Endothelial cell of umbilical vein (primary cell): Measurements from ENCODE around the gene GGA3. TPM values are rescaled to one million over a fixed set of nuclear protein-coding genes. Genes with fewer than 3 reads are reported as not detected.

Experiments used
- BruUV-seq: library from RNA; stranded (reverse); fragments of 400-500 nt; replicated peaks from 2 replicates; lab custom pipeline; 2021; lab: Mats Ljungman, UMichigan
- CTCF ChIA-PET: fragments of 300-600, 350-600 bp; sonication (Branson Sonifier 250); formaldehyde crosslinking; loops from one replicate; lab custom pipeline; 2021; ENCODE audit warnings: antibody characterized with exemption, inconsistent platforms; lab: Charles Lee
- POLR2A ChIA-PET: fragments of 300-600, 350-600 bp; sonication (Branson Sonifier 250); formaldehyde crosslinking; loops from one replicate; lab custom pipeline; 2021; ENCODE audit warnings: antibody characterized with exemption, inconsistent platforms; lab: Charles Lee
- DNase-seq: peaks from one replicate; pipeline ENCODE4 v3.0.0-alpha.2; 2011; ENCODE audit warnings: low read depth, low spot score
- FAIRE-seq: peaks from 2 replicates; lab custom pipeline; 2011; peaks lifted over from hg19 to GRCh38; lab: Jason Lieb, UNC
- H2AFZ ChIP-seq: 2 replicates; pipeline ENCODE4 v1.6.0; 2012; ENCODE audit warnings: low read depth, low read length, control low read depth, inconsistent platforms
- H3K27ac ChIP-seq: 2 replicates; pipeline ENCODE4 v1.5.1; 2011; ENCODE audit warnings: low read depth, mild to moderate bottlenecking, control low read depth, low read length, moderate library complexity; ENCODE audit not compliant: insufficient read depth
- H3K27me3 ChIP-seq, 2 experiments: 2 replicates each; pipeline versions ENCODE4 v1.6.0 to v1.6.1; 2011; ENCODE audit warnings: low read length in 2 of 2, mixed read lengths in 1 of 2; ENCODE audit not compliant: control insufficient read depth in 2 of 2, insufficient read depth in 2 of 2
- H3K36me3 ChIP-seq, 2 experiments: 2 replicates in 1 of 2; 3 replicates in 1 of 2; pipeline ENCODE4 v1.5.1; 2011; ENCODE audit warnings: low read length in 2 of 2, mild to moderate bottlenecking in 1 of 2, moderate library complexity in 1 of 2; ENCODE audit not compliant: control insufficient read depth in 2 of 2, insufficient read depth in 2 of 2; ENCODE audit errors: extremely low read depth in 1 of 2
- H3K4me1 ChIP-seq: 3 replicates; pipeline ENCODE4 v1.5.1; 2011; ENCODE audit warnings: mild to moderate bottlenecking, low read length; ENCODE audit not compliant: control insufficient read depth, insufficient read depth; ENCODE audit errors: extremely low read depth
- H3K4me2 ChIP-seq: 2 replicates; pipeline ENCODE4 v1.6.1; 2011; ENCODE audit warnings: low read length, control low read depth, mixed read lengths; ENCODE audit not compliant: insufficient read depth
- H3K4me3 ChIP-seq, 3 experiments: fragments of 200-600 bp in 1 of 3; sonication (generic), shearing (Covaris generic) in 1 of 3; replicated peaks in 1 of 3; 2 replicates each; pipeline ENCODE4 v1.5.1; 2011 to 2016; ENCODE audit warnings: control low read depth in 3 of 3, low read length in 3 of 3, mild to moderate bottlenecking in 2 of 3, inconsistent platforms in 1 of 3, low read depth in 1 of 3, moderate library complexity in 1 of 3; ENCODE audit not compliant: insufficient read depth in 1 of 3
- H3K79me2 ChIP-seq: 2 replicates; pipeline ENCODE4 v1.6.0; 2012; ENCODE audit warnings: low read length, inconsistent platforms; ENCODE audit not compliant: control insufficient read depth, insufficient read depth
- H3K9ac ChIP-seq: replicated peaks from 2 replicates; pipeline ENCODE3; 2011; ENCODE audit warnings: low read length, control low read depth; ENCODE audit not compliant: insufficient read depth; ENCODE audit errors: extremely low read depth
- H3K9me1 ChIP-seq: replicated peaks from 3 replicates; pipeline ENCODE4 v1.6.0; 2011; ENCODE audit warnings: mild to moderate bottlenecking, low read length; ENCODE audit not compliant: control insufficient read depth, insufficient read depth; ENCODE audit errors: extremely low read depth
- H3K9me3 ChIP-seq: replicated peaks from 2 replicates; pipeline ENCODE4 v1.5.1; 2012; ENCODE audit warnings: low read length, inconsistent platforms; ENCODE audit not compliant: control insufficient read depth, insufficient read depth
- H4K20me1 ChIP-seq: replicated peaks from 2 replicates; pipeline ENCODE3; 2011; ENCODE audit warnings: mild to moderate bottlenecking, low read length; ENCODE audit not compliant: control insufficient read depth, insufficient read depth; ENCODE audit errors: extremely low read depth
- CTCF ChIP-seq, 2 donors: IDR thresholded peaks; 1 replicate in 1 of 2; 2 replicates in 1 of 2; pipeline ENCODE4 v1.5.1; 2011; ENCODE audit warnings: low read length in 2 of 2, mild to moderate bottlenecking in 2 of 2, moderate library complexity in 2 of 2, control low read depth in 1 of 2, inconsistent platforms in 1 of 2, low read depth in 1 of 2; ENCODE audit not compliant: insufficient read depth in 1 of 2; ENCODE audit errors: extremely low read depth in 1 of 2
- EZH2 ChIP-seq: IDR thresholded peaks from 2 replicates; pipeline ENCODE4 v1.6.1; 2012; ENCODE audit warnings: borderline replicate concordance, low read depth, mild to moderate bottlenecking, moderate library complexity, low read length, inconsistent platforms; ENCODE audit not compliant: severe bottlenecking
- FOS ChIP-seq: IDR thresholded peaks from 2 replicates; pipeline ENCODE4 v1.6.1; 2011; ENCODE audit warnings: mild to moderate bottlenecking, low read length, moderate library complexity, borderline replicate concordance; ENCODE audit not compliant: insufficient read depth
- GATA2 ChIP-seq: IDR thresholded peaks from 2 replicates; pipeline ENCODE4 v1.7.0; 2011; ENCODE audit warnings: low read depth, mild to moderate bottlenecking, moderate library complexity, mixed read lengths, low read length; ENCODE audit not compliant: insufficient read length, insufficient read depth
- JUN ChIP-seq: IDR thresholded peaks from 2 replicates; pipeline ENCODE4 v1.6.1; 2011; ENCODE audit warnings: borderline replicate concordance, low read depth; ENCODE audit not compliant: insufficient read length, insufficient read depth
- MAX ChIP-seq: IDR thresholded peaks from 2 replicates; pipeline ENCODE4 v1.6.1; 2011; ENCODE audit not compliant: insufficient read depth, insufficient read length
- MYC ChIP-seq: IDR thresholded peaks from one replicate; pipeline ENCODE4 v1.6.1; 2011; ENCODE audit warnings: mild to moderate bottlenecking, low read depth, low read length
- POLR2A ChIP-seq: IDR thresholded peaks from 2 replicates; pipeline ENCODE4 v1.6.1; 2012; ENCODE audit warnings: low read depth, mild to moderate bottlenecking, control low read depth, low read length
- POLR2AphosphoS5 ChIP-seq: IDR thresholded peaks from 2 replicates; pipeline ENCODE4 v1.6.1; 2012; ENCODE audit warnings: low read depth, mild to moderate bottlenecking, control low read depth, low read length, moderate library complexity; ENCODE audit not compliant: insufficient read depth
- dilution Hi-C: fragments of 300-500 bp; cut with MboI; formaldehyde crosslinking; loops from one replicate; pipeline ENCODE4 v1.15.0; 2019; ENCODE audit warnings: low sequenced_read_pairs; ENCODE audit not compliant: extremely low pct_ligation_motif_present
- intact Hi-C: fragments of 100-400 bp; cut with micrococcal nuclease; formaldehyde crosslinking; loops from one replicate; pipeline ENCODE4 v1.10.0; 2022
- polyA plus RNA-seq, 4 experiments: library from polyadenylated mRNA; depleted of rRNA in 3 of 4; stranded (reverse) in 3 of 4; unstranded in 1 of 4; fragments of >200 nt; gene quantifications; 2 replicates each; pipeline versions ENCODE4 v1.2.1 to v1.2.3, GENCODE V29; 2011 to 2012; ENCODE audit warnings: missing spikeins in 1 of 4
- total RNA-seq: library from RNA; stranded (reverse); gene quantifications from 2 replicates; pipeline ENCODE4 v1.2.3, GENCODE V29; 2021

The GGA3 gene
- total and polyA plus RNA-seq, 2 donors (not counting 3 experiments of a cell fraction or from before 2014, with no cell fraction given), result 41.2 to 62.9 TPM

DNA sequence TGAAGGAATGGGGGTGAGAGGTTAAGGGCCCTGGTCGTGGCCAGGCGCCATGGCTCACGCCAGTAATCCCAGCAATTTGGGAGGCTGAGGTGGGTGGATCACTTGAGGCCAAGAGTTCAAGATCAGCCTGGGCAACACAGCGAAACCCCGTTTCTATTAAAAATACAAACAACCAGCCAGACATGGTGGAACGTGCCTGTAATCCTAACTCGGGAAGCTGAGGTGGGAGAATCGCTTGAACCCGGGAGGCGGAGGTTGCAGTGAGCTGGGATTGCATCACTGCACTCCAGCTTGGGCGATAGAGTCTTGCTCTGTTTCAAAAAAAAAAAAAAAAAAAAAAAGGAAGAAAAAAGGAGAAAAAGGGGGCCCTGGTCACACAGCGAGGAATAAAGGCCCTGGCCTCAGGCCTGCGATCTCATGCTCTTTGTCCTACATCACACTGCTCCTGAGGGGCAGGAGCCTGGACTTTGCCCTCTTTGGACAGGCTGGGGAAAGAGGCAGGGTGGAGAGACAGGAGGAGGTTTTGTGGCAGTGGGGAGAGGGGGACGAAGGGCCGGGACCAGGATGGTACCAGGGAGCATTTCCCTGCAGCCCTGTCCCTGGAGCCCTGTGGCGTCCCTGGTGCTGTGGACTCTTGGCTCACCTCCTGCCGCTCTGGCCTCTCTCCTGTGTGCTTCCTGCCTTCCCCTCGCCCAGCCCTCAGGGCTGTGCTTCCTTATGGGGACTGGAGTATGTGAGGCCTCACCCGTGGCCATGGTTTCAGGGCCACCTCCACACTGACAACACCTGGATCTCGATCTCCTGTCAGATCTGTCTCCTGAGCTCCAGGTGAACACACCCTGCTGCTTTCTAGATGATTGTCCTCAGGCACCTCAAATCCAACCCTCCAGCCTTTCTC lies 47.6 kb upstream of the GGA3 start:
- no peaks in the 10 kb centered on the region for H3K27me3 ChIP-seq
- ChIA-PET POLR2A (no interaction called here), CTCF (interaction anchor here (0.7 to 1.0 kb wide), 2 partner anchors 14 to 38 kb away, joined by 3 to 4 read pairs; partner anchors contain the start of gene MIF4GD)
- intact Hi-C loops (no loop called here), dilution Hi-C loops (no loop called here)
- no peak overlapping the region for H3K27ac ChIP-seq
- no peaks in the 10 kb centered on the region for H3K4me1 ChIP-seq
- H3K36me3 ChIP-seq, result no peaks in the 10 kb centered on the region
- H3K79me2 ChIP-seq, result no peaks in the 10 kb centered on the region
- no peak overlapping the region for H3K4me2 ChIP-seq
- no peak for FAIRE-seq
- H3K4me3 ChIP-seq, result no peak overlapping the region
- TF ChIP-seq EZH2 (no peak), MYC (no peak), CTCF (IDR thresholded peaks at IDR 0.05; ENCODE audit: extremely low read depth in 1 of 2, insufficient read depth in 1 of 2, low read depth in 1 of 2, low read length in 2 of 2) (no peak), MAX (no peak), POLR2AphosphoS5 (no peak), FOS (no peak), GATA2 (no peak), POLR2A (no peak), JUN (no peak)
- no TSS peak for BruUV-seq
- no peak overlapping the region for H2AFZ ChIP-seq
- H3K9ac ChIP-seq, result no peak overlapping the region
- H4K20me1 ChIP-seq, result no peaks in the 10 kb centered on the region
- DNase-seq, result no peak
- no peaks in the 10 kb centered on the region for H3K9me1 ChIP-seq
- H3K9me3 ChIP-seq, result no peaks in the 10 kb centered on the region
